H54 (cell line): ENCODE measurements around the gene SCD5.

Experiments used
- DNase-seq: peaks from one replicate; pipeline ENCODE4 v3.0.0; 2011; ENCODE audit warnings: low spot score, mixed read lengths; ENCODE audit not compliant: insufficient read length
- FAIRE-seq: peaks from 3 replicates; lab custom pipeline; 2011; peaks lifted over from hg19 to GRCh38; lab: Jason Lieb, UNC
- POLR2A ChIP-seq: IDR thresholded peaks from 2 replicates; pipeline ENCODE4 v1.6.1; 2011; ENCODE audit warnings: low read depth, mild to moderate bottlenecking, low read length

Gene SCD5

DNA sequence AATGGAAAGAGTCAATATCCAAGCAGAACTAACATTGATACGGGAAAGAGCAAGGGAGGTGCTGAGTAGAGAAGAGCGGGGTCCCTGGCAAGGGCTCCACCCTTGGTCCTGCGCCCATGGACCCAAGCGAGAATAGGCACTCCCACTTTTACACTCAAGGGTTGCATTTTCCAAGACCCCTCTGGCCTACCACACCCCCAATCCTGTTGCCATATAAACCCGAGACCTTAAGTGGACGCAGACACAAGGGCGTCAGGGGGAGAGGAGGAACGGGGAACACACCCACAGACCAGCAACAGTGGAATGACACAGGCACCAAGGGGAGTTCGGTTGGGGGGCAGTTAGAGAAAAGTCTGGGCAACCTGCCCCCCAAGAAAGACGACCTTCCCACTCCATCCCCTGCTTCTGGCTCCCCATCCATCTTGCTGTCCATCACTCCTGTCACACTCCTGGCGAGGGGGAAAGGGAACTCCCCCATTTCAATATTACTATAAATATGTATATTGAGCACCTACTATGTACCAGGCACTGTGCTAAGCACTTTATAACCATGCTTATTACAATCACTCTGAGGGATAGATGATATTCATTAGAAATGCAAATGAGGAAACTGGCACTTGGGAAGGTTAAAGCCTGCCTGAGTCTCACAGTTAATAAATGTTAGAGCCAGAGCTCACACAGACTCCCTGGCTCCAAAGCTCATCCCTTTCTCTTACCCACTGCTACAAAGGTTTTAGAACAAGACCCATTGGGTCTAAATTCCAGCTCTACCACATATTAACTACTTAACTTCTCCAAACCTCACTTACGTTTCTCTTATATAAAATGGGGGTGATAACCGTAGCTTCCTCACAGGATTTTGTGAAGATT, 51.7 kb downstream of the SCD5 start:
- TF ChIP-seq POLR2A, result no peak
- FAIRE-seq, result no peak
- DNase-seq, result no peak

DNA sequence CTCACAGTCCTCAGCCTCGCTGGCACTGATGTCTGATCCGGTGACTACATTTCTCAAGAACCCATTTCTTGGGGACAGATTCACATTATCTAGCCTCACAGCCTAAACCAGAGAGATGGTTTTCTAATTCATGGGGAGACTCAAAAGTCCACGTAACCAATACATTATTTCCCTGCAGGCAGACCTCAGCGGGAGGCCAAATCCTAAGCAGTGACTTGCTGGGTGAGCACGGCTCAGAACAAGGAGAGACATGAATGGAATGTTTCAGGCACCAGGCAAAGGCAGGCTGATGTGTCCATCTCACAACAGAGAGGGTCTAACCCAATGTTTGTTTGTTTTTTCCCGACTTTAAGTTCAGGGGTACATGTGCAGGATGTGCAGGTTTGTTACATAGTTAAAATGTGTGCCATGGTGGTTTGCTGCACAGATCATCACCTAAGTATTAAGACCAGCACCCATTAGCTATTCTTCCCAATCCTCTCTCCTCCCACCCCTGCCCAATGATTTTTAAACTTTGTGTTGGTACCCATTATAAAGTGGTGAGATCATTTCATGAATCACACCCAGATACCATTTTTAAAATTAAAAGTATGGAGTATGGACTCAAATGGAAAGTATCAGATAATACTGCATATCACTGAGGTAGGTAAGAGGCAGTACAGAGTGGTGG, 53.3 kb downstream of the SCD5 start:
- TF ChIP-seq POLR2A, result no peak
- FAIRE-seq, result peak; percentile 6
- DNase-seq, result peak; percentile 26

DNA sequence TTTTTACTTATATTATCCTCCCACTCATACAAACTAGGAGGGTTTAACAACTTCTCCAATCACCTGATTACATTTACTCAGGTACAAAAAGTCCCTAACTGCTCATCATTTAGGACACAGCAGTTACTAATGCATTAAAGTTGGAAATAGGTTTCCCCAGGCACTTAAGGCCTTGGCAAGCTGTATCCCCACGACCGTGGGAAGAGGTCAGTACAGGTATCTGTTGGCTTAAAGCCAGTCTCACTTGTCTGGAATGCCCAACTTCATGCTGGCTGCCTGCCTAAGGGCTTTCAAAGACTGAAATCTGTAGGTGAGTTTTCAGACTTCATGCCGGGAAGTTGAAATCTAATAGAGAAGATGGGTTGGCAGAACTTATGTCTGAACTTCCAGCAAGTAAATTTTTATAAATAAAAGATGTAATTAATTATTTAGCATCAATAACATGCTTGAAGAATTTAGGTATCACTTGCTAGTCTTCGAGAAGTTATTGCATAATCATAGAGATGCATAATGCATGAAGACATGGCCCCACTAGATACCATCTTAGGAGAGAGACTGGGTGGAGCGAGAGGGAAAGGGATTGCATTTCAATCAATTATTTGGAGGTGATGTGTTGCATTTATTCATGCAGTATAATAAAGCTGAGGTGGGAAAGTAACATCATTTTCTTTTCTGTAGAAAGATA, 54.2 kb downstream of the SCD5 start:
- DNase-seq (no peak), FAIRE-seq (no peak)
- no peak for TF ChIP-seq POLR2A

DNA sequence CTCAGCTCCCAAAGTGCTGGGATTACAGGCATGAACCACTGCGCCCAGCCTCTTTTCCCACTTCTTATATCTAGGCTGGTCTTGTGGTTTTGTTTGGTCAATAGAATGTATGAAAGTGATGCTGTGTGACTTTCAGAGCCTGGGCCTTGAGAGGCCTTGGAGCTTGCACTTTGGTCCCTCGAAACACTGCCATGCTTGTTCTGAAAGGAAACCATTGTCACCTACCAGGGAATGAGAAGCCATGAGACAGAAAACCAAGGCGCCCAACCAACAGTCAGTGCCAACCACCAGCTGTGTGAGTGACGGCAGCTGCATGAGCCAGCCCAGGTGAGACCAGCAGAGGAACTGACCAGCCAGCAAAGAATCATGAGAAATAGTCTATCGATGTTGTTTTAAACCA, 57.4 kb downstream of the SCD5 start:
- FAIRE-seq, result no peak
- DNase-seq, result no peak
- TF ChIP-seq POLR2A, result no peak

DNA sequence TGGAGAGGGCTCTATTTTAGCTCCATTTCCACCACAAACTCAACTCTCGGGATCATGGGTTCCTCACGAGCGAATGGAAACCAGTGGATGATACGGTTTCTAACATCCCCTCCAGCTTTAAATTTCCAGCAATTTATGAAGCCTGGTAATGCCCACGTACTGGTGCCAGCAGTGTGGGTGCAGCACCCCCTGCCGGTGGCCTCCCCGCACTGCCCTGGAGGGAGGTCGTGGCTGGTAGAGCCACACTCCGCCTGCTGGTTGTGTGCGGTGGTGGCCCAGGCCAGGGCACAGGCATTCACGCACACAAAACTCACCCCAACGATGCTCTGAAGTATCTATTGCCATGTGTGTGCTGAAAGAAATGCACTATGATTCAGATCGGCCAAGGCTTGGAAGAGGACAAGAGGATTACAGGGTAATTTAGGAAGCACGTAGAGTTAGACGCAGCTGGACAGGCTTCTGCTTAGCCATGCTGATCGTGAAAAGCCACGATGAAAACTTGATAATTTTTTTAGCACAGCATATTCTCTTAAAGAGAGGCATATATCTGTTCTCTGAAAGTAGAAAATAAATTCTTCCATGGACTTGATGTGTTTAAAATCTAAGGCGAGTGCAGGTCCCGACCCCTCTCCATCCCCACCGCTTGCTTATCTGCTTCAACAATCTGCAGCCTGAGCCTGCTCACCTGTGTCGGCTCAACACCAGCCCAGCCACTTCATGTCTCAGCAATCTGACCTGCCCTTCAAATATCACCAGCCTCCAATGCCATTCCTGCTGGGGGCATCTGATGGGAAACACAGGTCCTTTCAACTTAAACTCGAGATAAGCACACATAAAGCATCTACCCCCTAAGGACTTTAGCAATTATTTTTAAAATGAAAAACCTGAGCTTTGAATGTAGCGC, 59.1 kb downstream of the SCD5 start:
- no peak for TF ChIP-seq POLR2A
- FAIRE-seq (no peak), DNase-seq (peak; percentile 44)

DNA sequence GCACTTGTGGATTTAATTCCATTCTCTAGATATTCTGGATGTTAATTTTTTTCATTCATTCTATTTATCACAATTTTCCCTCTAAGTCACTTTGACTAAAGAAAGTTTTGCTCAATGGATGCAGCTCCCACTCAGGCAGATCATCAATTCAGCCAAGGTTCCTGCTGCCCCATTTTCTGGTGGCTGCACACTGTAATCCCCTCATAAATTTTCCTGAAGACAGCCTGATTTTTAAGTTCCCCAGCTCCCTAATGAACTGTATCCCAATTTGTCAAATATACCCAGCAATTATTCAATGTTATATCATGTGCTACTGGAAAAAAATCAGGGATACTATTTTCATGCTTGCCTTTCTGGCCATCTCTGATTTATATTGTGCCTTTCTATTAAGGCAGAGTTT, 61.2 kb downstream of the SCD5 start:
- FAIRE-seq (no peak), DNase-seq (no peak)
- TF ChIP-seq POLR2A, result no peak

DNA sequence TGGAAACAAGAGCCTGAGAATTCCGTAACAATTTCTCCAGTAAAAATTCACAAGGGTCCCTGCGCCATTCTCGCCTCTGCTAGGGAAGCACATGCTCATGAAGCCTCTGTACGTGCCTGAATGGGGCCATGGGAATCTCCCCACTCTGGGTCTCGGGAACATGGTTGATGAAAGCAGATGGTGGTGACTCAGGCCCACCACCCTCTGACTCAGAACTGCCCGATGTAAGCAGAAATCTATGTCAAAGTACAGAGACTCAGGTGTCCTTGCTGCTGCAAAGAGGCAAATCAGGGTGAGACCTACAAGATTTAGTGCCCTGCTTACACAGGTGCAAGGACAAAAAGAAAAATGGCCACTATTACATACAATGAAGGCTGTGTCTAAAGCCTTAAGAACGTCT, 65.0 kb downstream of the SCD5 start:
- no peak for FAIRE-seq
- no peak for TF ChIP-seq POLR2A
- DNase-seq, result no peak

DNA sequence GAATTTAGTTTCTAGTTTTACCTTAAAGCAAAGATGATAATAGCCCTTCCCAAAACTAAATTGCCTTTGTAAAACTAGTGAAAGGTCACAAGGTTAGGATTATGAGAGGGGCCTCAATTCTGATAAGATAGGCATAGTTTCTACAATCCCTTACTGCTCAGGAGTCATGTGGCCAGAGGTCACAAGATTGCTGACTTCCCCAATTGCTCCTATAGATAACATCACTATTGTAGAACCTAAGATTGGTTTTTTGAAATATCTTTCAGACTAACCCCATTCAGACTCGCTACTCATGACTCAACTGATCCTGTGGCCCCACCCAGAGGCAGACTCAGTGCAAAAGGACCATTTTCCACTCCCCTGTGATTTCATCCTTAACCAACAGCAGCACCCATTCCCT, 70.3 kb downstream of the SCD5 start:
- no peak for DNase-seq
- no peak for TF ChIP-seq POLR2A
- FAIRE-seq, result no peak

DNA sequence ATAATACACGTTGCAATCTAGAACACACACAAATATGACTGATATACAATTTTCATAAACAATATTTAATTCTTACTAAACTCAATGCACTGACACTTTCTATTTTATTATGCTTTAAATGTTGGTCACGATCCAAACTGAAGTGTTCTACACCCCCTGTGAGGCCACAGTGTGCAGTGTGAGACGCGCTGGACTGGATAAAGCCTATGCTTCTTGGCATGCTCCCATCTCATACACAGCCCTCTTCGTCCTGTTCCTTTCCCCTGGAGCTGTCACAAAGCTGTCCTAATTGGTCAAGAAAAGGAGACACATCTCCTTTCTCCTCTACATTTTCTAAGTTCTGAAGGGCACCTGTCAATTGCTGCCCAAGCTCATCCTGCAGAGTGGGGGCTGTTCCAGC, 72.0 kb downstream of the SCD5 start:
- DNase-seq, result no peak
- no peak for FAIRE-seq
- TF ChIP-seq POLR2A, result no peak

DNA sequence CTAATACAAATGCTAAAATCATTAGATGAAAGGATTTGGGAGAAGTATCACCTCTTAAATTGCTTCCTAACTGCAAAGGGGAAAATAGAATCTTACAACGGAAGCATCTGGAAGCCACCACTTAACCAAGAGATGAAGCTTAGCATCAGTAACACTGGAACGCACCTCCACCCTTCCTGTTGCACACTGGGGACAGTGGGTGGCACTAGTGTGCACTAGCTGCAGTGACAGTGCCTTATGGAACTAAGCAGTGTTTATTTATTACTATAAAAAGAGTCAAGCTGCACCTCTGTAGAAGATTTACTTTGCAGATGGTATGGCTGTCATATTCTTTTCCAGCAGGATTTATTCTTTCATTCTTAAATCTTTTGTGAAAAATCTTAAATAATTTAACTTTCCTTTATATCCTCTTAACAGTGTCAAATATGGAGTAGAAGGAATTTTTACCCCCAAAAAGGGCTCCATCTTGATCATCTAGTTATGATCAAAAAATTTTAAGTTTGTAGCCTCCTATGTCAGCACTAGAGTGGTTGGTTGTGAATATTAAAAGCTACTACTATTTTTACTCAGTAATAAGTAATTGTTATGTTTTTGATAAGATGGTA, 76.7 kb downstream of the SCD5 start:
- FAIRE-seq (no peak), DNase-seq (no peak)
- TF ChIP-seq POLR2A, result no peak

DNA sequence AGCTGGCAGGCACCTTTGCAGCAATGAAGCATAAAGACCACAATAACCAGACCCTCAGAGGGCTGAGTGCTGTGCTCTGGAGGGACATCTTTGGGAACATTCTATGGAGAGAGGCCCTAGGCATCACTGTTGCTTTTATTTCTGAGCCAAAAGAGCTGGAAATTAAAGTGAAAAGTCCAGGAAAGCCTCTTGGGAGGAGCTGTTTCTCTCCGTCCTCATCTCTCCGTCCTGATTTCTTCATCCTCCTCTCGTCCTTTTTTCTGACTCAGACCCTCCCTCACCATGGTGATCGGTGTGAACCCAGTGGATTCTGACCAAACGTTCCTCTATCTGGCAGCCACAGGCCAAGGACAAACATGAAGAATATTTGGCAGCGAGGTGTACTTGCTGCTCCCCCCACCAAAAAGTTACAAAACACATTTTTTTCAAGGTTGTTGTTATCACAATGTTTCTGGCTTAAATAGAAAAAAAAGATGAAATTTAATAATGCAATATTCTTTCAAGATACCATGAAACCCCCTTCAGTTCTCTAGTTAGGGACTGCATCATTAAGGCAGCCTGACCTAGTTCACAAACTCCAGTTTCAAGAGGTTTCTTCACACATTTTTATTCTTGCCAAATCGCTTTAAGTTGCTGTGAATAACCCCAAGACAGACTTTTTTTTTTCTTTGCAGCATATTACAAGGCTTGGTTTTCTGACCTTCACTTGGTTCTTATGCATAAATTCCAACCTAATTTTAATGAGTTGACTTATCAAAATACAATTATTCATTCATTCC, 80.2 kb downstream of the SCD5 start:
- DNase-seq, result no peak
- TF ChIP-seq POLR2A, result no peak
- no peak for FAIRE-seq
